Retinal pigment epithelial cell (primary cell): Measurements from ENCODE around the gene UBXN10.

Experiments used
- DNase-seq: peaks from one replicate; pipeline ENCODE4 v3.0.0-alpha.2; 2010; ENCODE audit warnings: low read depth
- H3K4me3 ChIP-seq: 2 replicates; pipeline ENCODE4 v1.5.1; 2011; ENCODE audit warnings: mild to moderate bottlenecking, low read length, control low read depth, moderate library complexity
- CTCF ChIP-seq: conservative IDR thresholded peaks from 2 replicates; pipeline ENCODE4 v1.5.1; 2011; ENCODE audit warnings: low read depth, low read length, control low read depth, inconsistent platforms

The UBXN10 gene

GRCh38 chr1:20152599-20152930, 33.3 kb upstream of the UBXN10 start:
- H3K4me3 ChIP-seq = no peak overlapping the region
- no peak for DNase-seq
- no peak for TF ChIP-seq CTCF

- TF ChIP-seq CTCF = no peak
- DNase-seq = no peak
- H3K4me3 ChIP-seq = no peak overlapping the region
Observed at GRCh38 chr1:20153000-20153418, 32.9 kb upstream of the UBXN10 start.

GRCh38 chr1:20154301-20154831, 31.5 kb upstream of the UBXN10 start:
- H3K4me3 ChIP-seq = no peak overlapping the region
- DNase-seq = no peak
- TF ChIP-seq CTCF = no peak

- no peak for TF ChIP-seq CTCF
- DNase-seq = no peak
- no peak overlapping the region for H3K4me3 ChIP-seq
Observed at GRCh38 chr1:20158358-20159070, 27.4 kb upstream of the UBXN10 start.

- TF ChIP-seq CTCF = no peak
- DNase-seq = no peak
- no peak overlapping the region for H3K4me3 ChIP-seq
Observed at GRCh38 chr1:20160034-20160433, 25.9 kb upstream of the UBXN10 start.

- no peak for DNase-seq
- H3K4me3 ChIP-seq = no peak overlapping the region
- TF ChIP-seq CTCF = no peak
Observed at GRCh38 chr1:20164694-20165202, 21.1 kb upstream of the UBXN10 start.

- DNase-seq = no peak
- H3K4me3 ChIP-seq = no peak overlapping the region
- peak; percentile 48 for TF ChIP-seq CTCF
Observed at GRCh38 chr1:20165522-20165951, 20.4 kb upstream of the UBXN10 start.
